Activated CD4-positive, alpha-beta T cell treated with anti-CD3 and anti-CD28 coated beads, Interleukin-2, amount 50 U/mL, for 48 hours (primary cell): ENCODE results near the gene RBM17.

ENCODE experiments used
- DNase-seq, 2 experiments: peaks; one replicate each; pipeline ENCODE4 v3.0.0-alpha.2; 2020

RBM17 gene

DNA sequence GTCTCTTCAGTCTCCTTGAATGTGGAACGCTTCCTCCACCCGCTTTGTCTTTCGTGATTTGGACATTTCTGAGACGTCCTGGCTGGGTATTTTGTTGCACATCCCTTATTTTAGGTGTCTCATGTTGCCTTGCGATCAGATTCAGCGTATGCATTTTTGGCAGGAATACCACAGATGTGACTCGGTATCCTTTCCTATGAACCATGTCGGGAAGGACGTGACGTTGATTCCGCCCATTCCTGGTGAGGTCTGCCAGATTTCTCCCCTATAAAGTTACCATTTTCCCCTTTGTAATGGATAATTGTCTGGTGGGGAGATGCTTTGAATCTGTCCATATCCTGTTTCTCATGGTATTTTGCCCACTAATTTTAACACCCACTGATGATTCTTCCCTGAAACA, 49.6 kb downstream of the RBM17 start:
- no peak for DNase-seq

DNA sequence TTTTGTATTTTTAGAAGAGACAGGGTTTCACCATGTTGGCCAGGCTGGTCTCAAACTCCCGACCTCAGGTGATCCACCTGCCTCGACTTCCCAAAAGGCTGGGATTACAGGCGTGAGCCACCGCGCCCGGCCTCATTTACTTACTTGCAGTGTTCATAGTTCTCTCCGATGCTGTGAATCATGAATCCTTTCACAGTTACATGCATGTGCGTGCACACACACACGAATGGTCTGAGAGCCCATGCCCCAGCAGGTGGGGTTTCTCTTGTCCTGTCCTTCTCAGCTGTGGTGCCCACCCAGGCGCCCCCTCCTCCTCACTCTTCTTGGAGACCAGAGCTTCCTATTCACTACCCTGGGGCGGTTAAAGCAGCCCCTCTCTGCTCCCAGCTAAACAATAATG, 50.6 kb downstream of the RBM17 start:
- DNase-seq, result no peak

- peak; percentile 61 to 71 for DNase-seq
Observed at GRCh38 chr10:6140141-6140841, 51.5 kb downstream of the RBM17 start.

GRCh38 chr10:6140965-6141295, 52.1 kb downstream of the RBM17 start:
- DNase-seq, result peak; percentile 37 to 45

DNA sequence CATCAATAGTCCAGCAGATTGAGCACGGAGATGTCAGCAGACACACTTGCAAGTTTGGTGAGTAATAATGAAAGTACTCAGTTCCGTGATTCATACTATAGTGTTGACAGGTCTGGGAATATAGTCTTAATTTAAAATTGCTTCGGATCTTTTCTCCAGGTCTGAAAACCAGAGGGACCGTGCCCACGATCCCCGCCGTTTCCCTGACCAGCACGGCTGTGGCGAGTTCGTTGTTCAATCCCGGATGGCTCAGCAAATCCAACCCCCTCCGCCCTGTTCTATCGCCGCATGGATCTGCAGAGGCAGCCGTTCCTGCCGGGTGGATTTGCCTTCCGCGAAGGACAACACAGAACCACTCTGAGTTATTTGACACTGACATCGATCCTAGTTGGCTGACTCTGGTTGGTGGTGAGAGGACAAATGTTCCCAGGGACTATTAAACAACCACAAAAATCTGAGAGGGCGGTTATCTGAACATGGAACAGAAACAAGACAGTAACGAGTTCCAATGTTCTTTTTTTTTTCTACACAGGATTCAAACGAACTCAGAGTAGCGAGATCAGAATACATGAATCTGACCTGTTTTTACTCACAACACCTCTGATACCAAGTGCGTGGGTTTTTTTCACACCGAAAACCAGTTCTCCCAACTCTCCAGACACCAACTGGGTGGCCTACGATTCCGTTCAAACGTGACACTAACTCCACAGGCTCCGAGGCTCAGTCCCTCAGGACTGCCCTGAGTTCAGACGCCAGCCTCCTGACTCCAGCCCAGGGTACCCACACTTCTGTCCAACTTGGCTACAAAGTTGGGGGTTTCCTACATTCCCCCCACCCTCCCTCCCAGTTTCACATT, 52.7 kb downstream of the RBM17 start:
- DNase-seq, result peak; percentile 55 to 68

GRCh38 chr10:6142186-6142585, 53.4 kb downstream of the RBM17 start:
- peak in 1 of 2 experiments; percentile 48 for DNase-seq

GRCh38 chr10:6142644-6143043, 53.8 kb downstream of the RBM17 start:
- DNase-seq, result no peak

DNA sequence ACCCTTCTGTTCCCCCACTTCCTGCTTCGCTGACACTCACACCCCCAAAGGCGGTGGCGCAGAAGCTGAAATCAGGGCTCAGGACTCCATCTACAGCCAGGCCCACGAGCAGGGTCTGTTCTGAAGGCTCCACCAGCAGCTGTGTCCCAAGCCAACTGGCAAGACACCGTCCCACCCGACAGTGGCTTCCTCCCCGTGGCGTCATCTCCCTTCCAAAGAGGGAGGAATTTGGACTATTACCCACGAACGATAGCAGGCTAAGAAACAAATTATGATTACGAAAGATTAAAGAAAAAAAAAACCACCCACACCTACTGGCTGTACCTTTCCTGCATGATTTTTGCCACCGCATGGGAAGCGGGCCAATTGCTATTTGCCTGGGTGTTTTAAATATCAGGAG, 54.3 kb downstream of the RBM17 start:
- DNase-seq, result no peak

GRCh38 chr10:6144406-6145165, 55.8 kb downstream of the RBM17 start:
- peak; percentile 87 to 91 for DNase-seq

GRCh38 chr10:6145166-6145987, 56.5 kb downstream of the RBM17 start:
- peak; percentile 26 to 31 for DNase-seq

DNA sequence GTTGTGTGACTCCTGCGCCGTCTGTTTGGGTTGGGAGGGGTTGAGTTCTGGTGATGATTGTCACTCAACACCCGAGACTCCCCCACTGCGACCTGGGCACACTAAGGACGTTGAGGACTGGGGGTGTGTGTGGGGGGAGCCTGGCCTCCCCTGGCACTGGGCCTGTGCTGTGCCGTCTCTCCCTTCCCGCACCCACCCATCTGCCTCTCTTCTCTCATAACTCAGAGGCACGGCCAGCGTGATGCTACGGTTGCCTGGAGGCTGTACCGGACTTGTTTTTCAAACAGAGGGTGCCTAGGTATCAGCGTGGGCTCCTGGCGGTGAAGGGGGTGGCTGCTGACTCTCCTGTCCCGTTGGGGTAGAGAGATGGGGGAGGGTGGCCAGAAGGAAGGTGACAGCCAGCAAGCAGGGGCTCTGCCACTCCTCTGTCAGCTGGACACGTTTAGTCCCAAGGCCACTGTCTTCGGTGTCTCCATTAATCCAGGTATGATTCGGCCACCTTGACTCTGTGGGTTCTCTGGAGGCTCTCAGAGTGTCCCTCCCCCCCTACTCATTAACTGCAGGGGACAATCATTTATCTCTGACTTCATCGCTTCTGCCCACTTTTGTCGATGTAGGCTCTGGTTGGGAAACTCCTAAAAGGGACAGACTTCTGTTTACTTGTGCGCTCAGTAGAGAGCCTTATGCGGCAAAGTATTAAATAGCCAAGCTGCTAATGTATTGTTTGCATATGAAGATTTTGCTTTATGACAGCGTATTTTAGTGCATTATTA, 57.4 kb downstream of the RBM17 start:
- DNase-seq, result no peak

GRCh38 chr10:6146921-6147320, 58.1 kb downstream of the RBM17 start:
- DNase-seq, result no peak

- no peak for DNase-seq
Observed at GRCh38 chr10:6148251-6148701, 59.4 kb downstream of the RBM17 start.

DNA sequence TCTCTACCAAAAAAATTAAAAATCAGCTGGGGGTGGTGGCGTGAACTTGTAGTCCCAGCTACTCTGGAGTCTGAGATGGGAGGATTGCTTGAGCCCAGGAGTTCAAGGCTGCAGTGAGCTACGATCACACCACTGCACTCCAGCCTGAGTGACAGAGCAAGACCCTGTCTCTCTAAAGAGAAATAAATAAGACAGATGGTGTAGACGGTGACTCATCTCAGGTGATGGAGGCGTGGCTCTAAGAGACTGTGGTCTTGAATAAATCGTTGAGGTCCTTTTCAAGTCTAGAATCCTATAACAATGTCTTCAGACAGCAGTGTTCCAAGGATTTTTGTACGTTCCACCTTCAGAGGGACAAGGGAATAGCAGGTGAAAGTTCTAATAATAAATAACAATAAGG, 60.1 kb downstream of the RBM17 start:
- no peak for DNase-seq

- DNase-seq, result peak; percentile 46 to 59
Observed at GRCh38 chr10:6151087-6151977, 62.5 kb downstream of the RBM17 start.

GRCh38 chr10:6153845-6154244, 65.0 kb downstream of the RBM17 start:
- no peak for DNase-seq

- no peak for DNase-seq
Observed at GRCh38 chr10:6154566-6154965, 65.7 kb downstream of the RBM17 start.

- no peak for DNase-seq
Observed at GRCh38 chr10:6158276-6158675, 69.4 kb downstream of the RBM17 start.

GRCh38 chr10:6161921-6162320, 73.1 kb downstream of the RBM17 start:
- DNase-seq, result no peak

DNA sequence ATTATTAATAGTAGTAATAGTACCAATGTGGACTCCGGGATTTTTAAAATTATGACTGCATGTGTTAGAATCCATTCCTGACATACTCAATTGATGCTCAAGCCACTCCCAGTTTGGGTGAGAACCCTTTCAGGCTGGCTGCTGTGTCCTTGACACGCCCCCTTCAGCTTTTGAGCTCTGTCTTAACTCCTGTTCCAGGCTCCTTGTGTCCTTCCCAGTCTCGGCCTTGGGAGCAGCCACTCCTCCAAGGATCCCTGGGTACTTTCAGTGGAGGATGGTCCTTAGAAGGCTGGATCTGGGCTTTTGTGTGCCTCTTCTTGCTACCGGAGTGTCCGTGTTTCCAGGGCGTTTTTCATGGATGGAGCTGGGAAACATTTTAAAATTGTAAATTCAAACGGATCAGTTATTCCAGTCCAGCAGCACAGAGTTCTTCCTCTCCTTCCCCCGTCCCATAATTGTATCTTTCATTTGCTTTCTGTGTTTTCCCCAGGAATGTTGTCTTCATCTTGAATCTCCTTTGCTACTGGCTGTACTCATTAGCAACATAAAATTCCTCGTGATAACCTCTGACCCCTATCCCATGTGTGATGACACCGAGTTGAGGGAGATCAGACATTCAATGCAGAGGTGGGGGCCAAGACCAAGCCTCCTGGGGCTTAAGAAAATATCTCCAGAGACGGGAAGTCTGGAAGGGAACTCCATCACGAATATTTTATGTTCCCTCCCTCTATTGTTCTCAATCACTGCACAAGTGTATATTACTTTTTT, 73.9 kb downstream of the RBM17 start:
- DNase-seq, result no peak
